HepG2 (cell line): ENCODE measurements around the gene TKFC. TPM values are rescaled to one million over a fixed set of nuclear protein-coding genes. Genes with fewer than 3 reads are reported as not detected.

Experiments
- ATF6 ChIP-seq: sonication (generic); formaldehyde crosslinking; conservative IDR thresholded peaks from 2 replicates; pipeline ENCODE4 v1.4.0; 2020; ENCODE audit warnings: missing genetic modification reagents
- BORCS8-MEF2B ChIP-seq: sonication (generic); formaldehyde crosslinking; IDR thresholded peaks from 2 replicates; pipeline ENCODE4 v1.8.0; 2022; ENCODE audit warnings: mild to moderate bottlenecking, missing genetic modification reagents
- DDIT3 ChIP-seq: sonication (generic); formaldehyde crosslinking; IDR thresholded peaks from 2 replicates; pipeline ENCODE4 v1.4.0; 2020; ENCODE audit warnings: mild to moderate bottlenecking, missing genetic modification reagents
- E2F5 ChIP-seq: sonication (generic); formaldehyde crosslinking; conservative IDR thresholded peaks from 2 replicates; pipeline ENCODE4 v1.4.0; 2020; ENCODE audit warnings: missing genetic modification reagents
- HOXA3 ChIP-seq: sonication (generic); formaldehyde crosslinking; IDR thresholded peaks from 2 replicates; pipeline ENCODE4 v1.5.0; 2020; ENCODE audit warnings: missing genetic modification reagents
- IRF2 ChIP-seq: IDR thresholded peaks from 2 replicates; pipeline ENCODE4 v1.6.1; 2018; ENCODE audit warnings: missing genetic modification reagents, missing compliant biosample characterization
- NR3C1 ChIP-seq: sonication (generic); formaldehyde crosslinking; IDR thresholded peaks from 2 replicates; pipeline ENCODE4 v1.4.0; 2020; ENCODE audit warnings: missing genetic modification reagents
- POLR2G ChIP-seq: fragments of 200-400 bp; formaldehyde crosslinking; IDR thresholded peaks from 2 replicates; pipeline ENCODE4 v1.6.1; 2018; ENCODE audit warnings: mild to moderate bottlenecking, low read depth, low read length, moderate library complexity
- SNAI1 ChIP-seq: sonication (generic); formaldehyde crosslinking; IDR thresholded peaks from 2 replicates; pipeline ENCODE4 v1.5.0; 2020; ENCODE audit warnings: mild to moderate bottlenecking, missing genetic modification reagents, borderline replicate concordance
- SNAPC5 ChIP-seq: sonication (generic); formaldehyde crosslinking; IDR thresholded peaks from 2 replicates; pipeline ENCODE4 v1.8.1; 2023; ENCODE audit warnings: mild to moderate bottlenecking, missing genetic modification reagents, borderline replicate concordance
- TERF1 ChIP-seq: sonication (generic); formaldehyde crosslinking; IDR thresholded peaks from 2 replicates; pipeline ENCODE4 v1.8.0; 2022; ENCODE audit warnings: mild to moderate bottlenecking, missing genetic modification reagents, moderate library complexity
- TOE1 ChIP-seq: sonication (generic); formaldehyde crosslinking; IDR thresholded peaks from 2 replicates; pipeline ENCODE4 v1.4.0; 2020; ENCODE audit warnings: mild to moderate bottlenecking, missing genetic modification reagents
- ZFP91 ChIP-seq: sonication (generic); formaldehyde crosslinking; IDR thresholded peaks from 2 replicates; pipeline ENCODE4 v1.9.0; 2022; ENCODE audit warnings: missing genetic modification reagents, mild to moderate bottlenecking, borderline replicate concordance
- ZNF260 ChIP-seq: sonication (generic); formaldehyde crosslinking; IDR thresholded peaks from 2 replicates; pipeline ENCODE4 v1.4.0; 2020; ENCODE audit warnings: missing genetic modification reagents, low read depth, mild to moderate bottlenecking, borderline replicate concordance
- ZNF414 ChIP-seq: sonication (generic); formaldehyde crosslinking; IDR thresholded peaks from 2 replicates; pipeline ENCODE4 v1.5.0; 2020; ENCODE audit warnings: missing genetic modification reagents
- ZNF605 ChIP-seq: sonication (generic); formaldehyde crosslinking; IDR thresholded peaks from 2 replicates; pipeline ENCODE4 v1.8.0; 2022; ENCODE audit warnings: mild to moderate bottlenecking, missing genetic modification reagents
- ZNF740 ChIP-seq: sonication (generic); formaldehyde crosslinking; IDR thresholded peaks from 2 replicates; pipeline ENCODE4 v1.4.0; 2020; ENCODE audit warnings: missing genetic modification reagents
- ZNF777 ChIP-seq: sonication (generic); formaldehyde crosslinking; IDR thresholded peaks from 2 replicates; pipeline ENCODE4 v1.4.0; 2020; ENCODE audit warnings: missing genetic modification reagents
- ZSCAN9 ChIP-seq: IDR thresholded peaks from 2 replicates; pipeline ENCODE4 v1.6.1; 2016; ENCODE audit warnings: borderline replicate concordance
- polyA plus RNA-seq, 8 experiments: library from polyadenylated mRNA; depleted of rRNA in 3 of 8; stranded (reverse) in 7 of 8; unstranded in 1 of 8; fragments of >200 nt; fragmentation: Illumina TruSeq in 4 of 8; extraction: Trizol in 4 of 8; gene quantifications; 2 replicates each; pipeline versions ENCODE4 v1.2.1 to v1.2.3, GENCODE V29; 2011 to 2016; ENCODE audit warnings: low read depth in 4 of 8, missing spikeins in 1 of 8, mixed read lengths in 1 of 8; ENCODE audit not compliant: insufficient read depth in 1 of 8
- total RNA-seq, 5 experiments: library from RNA; depleted of rRNA; stranded (reverse); fragments of >200 nt; fragmentation: Illumina TruSeq; extraction: Trizol; gene quantifications; 2 replicates each; pipeline ENCODE4 v1.2.3, GENCODE V29; 2016; ENCODE audit warnings: low read depth in 1 of 5

TKFC gene
- total and polyA plus RNA-seq, 2 of the 13 experiments (the other 11 are each of a cell fraction or from before 2014, with no cell fraction given) = 147 to 197 TPM

- TF ChIP-seq NR3C1 (CRISPR knock-in tag) (no peak), TOE1 (CRISPR knock-in tag) (peak; percentile 14; the same call in 1 of the 2 replicates), HOXA3 (CRISPR knock-in tag) (peak; percentile 95), ZNF740 (no peak), TERF1 (peak; percentile 59; the same call in 1 of the 2 replicates), SNAPC5 (CRISPR knock-in tag) (peak; percentile 84; the same call in 1 of the 2 replicates), BORCS8-MEF2B (peak; percentile 78; the same call in 1 of the 2 replicates), ZNF605 (CRISPR knock-in tag) (peak; percentile 90), SNAI1 (0 out of 2 replicates have a peak, but pooled peaks have one; percentile 69), E2F5 (CRISPR knock-in tag) (peak; percentile 4; the same call in 1 of the 2 replicates), ZNF777 (CRISPR knock-in tag) (no peak), POLR2G (peak; percentile 90), ZFP91 (peak; percentile 91; the same call in 1 of the 2 replicates), ATF6 (CRISPR knock-in tag) (no peak), DDIT3 (no peak), ZNF260 (CRISPR knock-in tag) (no peak), ZSCAN9 (peak; percentile 69; the same call in 1 of the 2 replicates), IRF2 (CRISPR knock-in tag) (0 out of 2 replicates have a peak, but pooled peaks have one; percentile 9), ZNF414 (CRISPR knock-in tag) (peak; percentile 75)
These were observed 28.9 kb downstream of the TKFC start, which contains the start of the genes CYB561A3 and TMEM138 (continued) for GRCh38 chr11:61361741-61362541.
